SK-N-SH treated with all-trans-retinoic acid at 6 μM for 48 hours (cell line): Measurements from ENCODE around the gene LEPROT.

Experiments used
- ATAC-seq: fragments of 200-7000 bp; cut with Tn5 transposase; 3 replicates; pipeline ENCODE4 v1.9.1; 2020; ENCODE audit warnings: mild to moderate bottlenecking, moderate library complexity
- ARNTL ChIP-seq: fragments of 450-650 bp; formaldehyde crosslinking; IDR thresholded peaks from 2 replicates; pipeline ENCODE4 v1.5.0; 2020; ENCODE audit warnings: low read depth, mild to moderate bottlenecking, moderate library complexity, borderline replicate concordance
- BACH2 ChIP-seq: fragments of 250-450 bp; sonication (Bioruptor Pico); IDR thresholded peaks from 2 replicates; pipeline ENCODE4 v1.9.0; 2021; ENCODE audit warnings: mild to moderate bottlenecking, borderline replicate concordance
- CREB5 ChIP-seq: fragments of 250-450 bp; sonication (Bioruptor Pico); IDR thresholded peaks from 2 replicates; pipeline ENCODE4 v1.5.1; 2020; ENCODE audit warnings: low read depth, mild to moderate bottlenecking, moderate library complexity
- CSRNP3 ChIP-seq: fragments of 250-450 bp; sonication (Bioruptor Pico); IDR thresholded peaks from 2 replicates; pipeline ENCODE4 v1.5.1; 2021; ENCODE audit warnings: mild to moderate bottlenecking, moderate library complexity
- ESRRG ChIP-seq: fragments of 250-450 bp; sonication (Bioruptor Pico); IDR thresholded peaks from 2 replicates; pipeline ENCODE4 v1.6.1; 2021; ENCODE audit warnings: mild to moderate bottlenecking
- GLIS3 ChIP-seq: fragments of 250-450 bp; sonication (Bioruptor Pico); IDR thresholded peaks from 2 replicates; pipeline ENCODE4 v1.5.0; 2020; ENCODE audit warnings: mild to moderate bottlenecking, moderate library complexity
- ISL1 ChIP-seq: fragments of 250-450 bp; sonication (Bioruptor Pico); IDR thresholded peaks from 2 replicates; pipeline ENCODE4 v2.1.2; 2022; ENCODE audit warnings: mild to moderate bottlenecking, moderate library complexity
- OSR1 ChIP-seq: fragments of 250-450 bp; sonication (Bioruptor Pico); IDR thresholded peaks from 2 replicates; pipeline ENCODE4 v1.8.0; 2022; ENCODE audit warnings: moderate library complexity, mild to moderate bottlenecking, inconsistent platforms
- PATZ1 ChIP-seq: fragments of 250-450 bp; sonication (Bioruptor Pico); IDR thresholded peaks from 2 replicates; pipeline ENCODE4 v1.8.0; 2020; ENCODE audit warnings: mild to moderate bottlenecking, moderate library complexity, borderline replicate concordance
- PPARA ChIP-seq: fragments of 250-450 bp; sonication (Bioruptor Pico); IDR thresholded peaks from 2 replicates; pipeline ENCODE4 v1.5.0; 2020; ENCODE audit warnings: mild to moderate bottlenecking, borderline replicate concordance
- SNAI2 ChIP-seq: fragments of 250-450 bp; sonication (Bioruptor Pico); IDR thresholded peaks from 2 replicates; pipeline ENCODE4 v1.5.0; 2020; ENCODE audit warnings: mild to moderate bottlenecking, moderate library complexity
- TCF4 ChIP-seq: fragments of 250-450 bp; sonication (Bioruptor Pico); IDR thresholded peaks from 2 replicates; pipeline ENCODE4 v1.8.0; 2021; ENCODE audit warnings: mild to moderate bottlenecking, moderate library complexity, borderline replicate concordance
- TOX ChIP-seq: fragments of 250-450 bp; sonication (Bioruptor Pico); IDR thresholded peaks from 2 replicates; pipeline ENCODE4 v1.8.0; 2021; ENCODE audit warnings: mild to moderate bottlenecking, moderate library complexity, borderline replicate concordance
- TSHZ2 ChIP-seq: fragments of 250-450 bp; sonication (Bioruptor Pico); IDR thresholded peaks from 2 replicates; pipeline ENCODE4 v1.5.0; 2020; ENCODE audit warnings: mild to moderate bottlenecking, moderate library complexity
- ZC3H10 ChIP-seq: fragments of 250-450 bp; sonication (Bioruptor Pico); IDR thresholded peaks from 2 replicates; pipeline ENCODE4 v1.5.1; 2021; ENCODE audit warnings: mild to moderate bottlenecking, moderate library complexity
- ZFP3 ChIP-seq: fragments of 250-450 bp; sonication (Bioruptor Pico); IDR thresholded peaks from 2 replicates; pipeline ENCODE4 v1.5.0; 2020; ENCODE audit warnings: mild to moderate bottlenecking, moderate library complexity
- ZNF565 ChIP-seq: fragments of 450-650 bp; formaldehyde crosslinking; conservative IDR thresholded peaks from 2 replicates; pipeline ENCODE4 v1.5.0; 2020; ENCODE audit warnings: low read depth, mild to moderate bottlenecking, moderate library complexity
- ZNF70 ChIP-seq: fragments of 450-650 bp; formaldehyde crosslinking; IDR thresholded peaks from 2 replicates; pipeline ENCODE4 v1.5.0; 2020; ENCODE audit warnings: mild to moderate bottlenecking, moderate library complexity
- ZNF8 ChIP-seq: fragments of 450-650 bp; formaldehyde crosslinking; IDR thresholded peaks from 2 replicates; pipeline ENCODE4 v1.5.0; 2020; ENCODE audit warnings: mild to moderate bottlenecking, moderate library complexity

Gene LEPROT

GRCh38 chr1:65416767-65417166 lies 3.7 kb upstream of the LEPROT start (continued):
- TF ChIP-seq CSRNP3 (CRISPR knock-in tag): no peak
- no peak for TF ChIP-seq ZC3H10
- TF ChIP-seq, all 23 proteins: peak for 0

- no peak for ATAC-seq
- TF ChIP-seq BACH2 (CRISPR knock-in tag) (no peak), GLIS3 (CRISPR knock-in tag) (no peak), ESRRG (CRISPR knock-in tag) (no peak), OSR1 (CRISPR knock-in tag) (no peak), SNAI2 (CRISPR knock-in tag) (no peak), ZNF8 (CRISPR knock-in tag) (no peak), PATZ1 (CRISPR knock-in tag) (no peak), ZNF565 (no peak), ZC3H10 (no peak), TCF4 (CRISPR knock-in tag) (no peak), ARNTL (CRISPR knock-in tag) (no peak), ISL1 (CRISPR knock-in tag) (no peak), CSRNP3 (CRISPR knock-in tag) (no peak)
These were observed 2.7 kb upstream of the LEPROT start for GRCh38 chr1:65417729-65418128.

GRCh38 chr1:65418522-65419185 lies 1.8 kb upstream of the LEPROT start:
- TF ChIP-seq ZNF70 (CRISPR knock-in tag) (no peak), GLIS3 (CRISPR knock-in tag) (no peak), PPARA (CRISPR knock-in tag) (no peak), OSR1 (CRISPR knock-in tag) (no peak), ARNTL (CRISPR knock-in tag) (no peak), TCF4 (CRISPR knock-in tag) (no peak), CREB5 (CRISPR knock-in tag) (no peak), ZC3H10 (no peak), ZFP3 (CRISPR knock-in tag) (no peak), TOX (CRISPR knock-in tag) (no peak), SNAI2 (CRISPR knock-in tag) (no peak), TSHZ2 (CRISPR knock-in tag) (no peak), ESRRG (CRISPR knock-in tag) (no peak)
- ATAC-seq: no peak
